Measurements from ENCODE around the gene ZNF182. TPM values are rescaled to one million over a fixed set of nuclear protein-coding genes. Genes with fewer than 3 reads are reported as not detected.

ZNF182 gene
- polyA plus RNA-seq, 3 donors = 9.7 to 11.2 (median 10.2) TPM

Other genes starting within 250 kb of the ZNF182 start
- 10 to 100 TPM in 1 of 3 donors, 1 to 10 TPM in 2; 6.5 to 10.6 (median 8.9) TPM for gene ZNF81, start 167.1 kb downstream of the ZNF182 start, polyA plus RNA-seq (ENCODE audit: insufficient read length in 3 of 3)
- under 1 TPM in 1 of 3 donors, not detected in 2; 0.31 TPM for gene SPACA5, start 3.0 kb upstream of the ZNF182 start, polyA plus RNA-seq (ENCODE audit: insufficient read length in 3 of 3)
- 1 to 10 TPM; 2.3 to 3.9 (median 3.4) TPM for gene ZNF630, start 67.7 kb upstream of the ZNF182 start, polyA plus RNA-seq (ENCODE audit: insufficient read length in 3 of 3)
- not detected for gene SPACA5B, start 126.6 kb upstream of the ZNF182 start, polyA plus RNA-seq (ENCODE audit: insufficient read length in 3 of 3)
- gene SSX5, start 192.8 kb upstream of the ZNF182 start, polyA plus RNA-seq (ENCODE audit: insufficient read length in 3 of 3) = not detected

Data from renal pelvis (tissue), 3 donors.